Body of pancreas (tissue), 4 donors: ENCODE measurements around the gene POLR3H. TPM values are rescaled to one million over a fixed set of nuclear protein-coding genes. Genes with fewer than 3 reads are reported as not detected.
"Not testable (repeated sequence)": the region's sequence is repeated elsewhere in the genome, so short reads cannot be mapped to it uniquely, and the experiment has no call there.

Experiments used
- ATAC-seq: fragments of 150-250 bp; one replicate; pipeline ENCODE4 v1.9.1; 2016
- DNase-seq, 4 donors: peaks; one replicate each; pipeline ENCODE4 v3.0.0-alpha.2; 2019
- H3K27ac ChIP-seq, 4 donors: fragments of 200-600 bp; sonication (generic); 1 replicate in 3 of 4; 2 replicates in 1 of 4; pipeline versions ENCODE4 v1.5.1 to v1.6.1; 2016 to 2019; ENCODE audit warnings: mild to moderate bottlenecking in 1 of 4, mixed read lengths in 1 of 4, moderate library complexity in 1 of 4
- H3K27me3 ChIP-seq, 2 donors: fragments of 200-600 bp; sonication (generic); one replicate each; pipeline ENCODE4 v1.6.0; 2016; ENCODE audit warnings: mild to moderate bottlenecking in 1 of 2
- H3K36me3 ChIP-seq, 2 donors: fragments of 200-600 bp; sonication (generic); replicated peaks in 1 of 2; 2 replicates each; pipeline ENCODE4 v1.5.1; 2016; ENCODE audit warnings: low read depth in 2 of 2; ENCODE audit not compliant: insufficient read depth in 1 of 2
- H3K4me1 ChIP-seq: fragments of 200-600 bp; sonication (generic); one replicate; pipeline ENCODE4 v1.6.0; 2016
- H3K4me3 ChIP-seq, 2 donors: fragments of 200-600 bp; sonication (generic); 1 replicate in 1 of 2; 2 replicates in 1 of 2; pipeline ENCODE4 v1.5.1; 2016 to 2019
- H3K9me3 ChIP-seq, 3 donors: fragments of 200-600 bp; sonication (generic); 1 replicate in 2 of 3; 2 replicates in 1 of 3; pipeline ENCODE4 v1.5.1; 2016
- POLR2A ChIP-seq, 3 donors: fragments of 450-650 bp; IDR thresholded peaks; one replicate each; pipeline ENCODE4 v1.6.1; 2016; ENCODE audit warnings: antibody characterized with exemption in 3 of 3, mild to moderate bottlenecking in 2 of 3
- WGBS, 2 donors: methylation state at CpG; one replicate each; pipeline ENCODE4 v1.1.5; 2017; 5-methylcytosine and 5-hydroxymethylcytosine counted together
- intact Hi-C: fragments of 100-400 bp; cut with DNase I; formaldehyde crosslinking; loops from one replicate; pipeline ENCODE4 v1.15.1; 2023
- total RNA-seq, 2 donors: library from RNA; depleted of rRNA; stranded (reverse); fragments of >200 nt; gene quantifications; one replicate each; pipeline ENCODE4 v1.1.0, GENCODE V29; 2016
- TF ChIP-seq, protein P1 (sequence below), 7 experiments: fragments of 450-650 bp in 4 of 7; fragments of 200-600 bp in 3 of 7; sonication (generic) in 3 of 7; IDR thresholded peaks; one replicate each; pipeline ENCODE4 v1.5.1; 2016 to 2019; ENCODE audit warnings: antibody characterized with exemption in 7 of 7

The POLR3H gene, protein sequence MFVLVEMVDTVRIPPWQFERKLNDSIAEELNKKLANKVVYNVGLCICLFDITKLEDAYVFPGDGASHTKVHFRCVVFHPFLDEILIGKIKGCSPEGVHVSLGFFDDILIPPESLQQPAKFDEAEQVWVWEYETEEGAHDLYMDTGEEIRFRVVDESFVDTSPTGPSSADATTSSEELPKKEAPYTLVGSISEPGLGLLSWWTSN
- 10 to 100 TPM; 18.9 to 24.7 TPM for total RNA-seq

DNA sequence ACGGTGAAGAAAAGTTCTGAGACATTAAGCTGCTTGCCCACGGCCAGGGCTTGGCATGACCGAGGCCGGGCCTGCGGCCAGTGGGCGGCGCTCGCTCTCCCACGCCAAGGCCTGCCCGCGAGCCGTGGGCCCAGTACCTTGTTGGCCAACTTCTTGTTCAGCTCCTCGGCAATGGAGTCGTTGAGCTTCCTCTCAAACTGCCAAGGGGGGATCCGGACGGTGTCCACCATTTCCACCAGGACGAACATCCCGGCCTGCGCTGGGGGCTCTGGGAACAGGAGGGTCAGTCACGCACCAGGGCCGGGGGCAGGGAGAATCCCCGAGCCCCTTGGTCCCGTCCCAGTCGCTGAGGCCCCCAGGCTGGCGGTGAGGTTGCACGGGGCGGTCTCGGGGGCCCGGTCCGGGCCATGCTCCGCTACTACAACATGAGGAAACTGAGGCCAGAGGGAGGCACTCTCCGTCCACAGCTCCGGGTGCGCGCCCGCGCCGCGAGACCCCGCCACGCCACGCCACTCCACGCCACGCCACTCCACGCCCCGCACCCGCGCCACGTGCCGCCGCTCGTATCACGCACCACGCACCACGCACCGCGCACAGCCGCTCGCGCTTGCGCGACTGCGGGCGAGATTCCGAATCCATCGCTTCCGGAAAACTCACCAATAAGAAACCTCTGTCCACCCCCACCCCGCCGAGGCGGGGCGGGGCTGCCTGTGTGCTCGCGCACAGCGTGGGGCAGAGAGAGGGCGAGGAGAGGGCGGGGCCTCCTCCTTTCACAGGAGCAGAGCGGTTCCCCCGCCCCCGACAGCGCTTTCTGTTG is at the start of gene POLR3H:
Gene POLR3H (minus strand): TSS at position 617 of the 817 bp plus-strand sequence. CDS start 369 bp downstream, at position 248.
- Histone ChIP-seq H3K27ac (peak within 1 kb of the TSS; percentile 62 to 86 (median 85)), H3K4me3 (peak within 1 kb of the TSS; percentile 43 to 58), H3K36me3 (no peaks in the 10 kb centered on the region), H3K4me1 (peaks cover 31% of the 10 kb centered on the region), H3K27me3 (no peaks in the 10 kb centered on the region), H3K9me3 (no peaks in the 10 kb centered on the region)
- ATAC-seq = peak; percentile 99
- peak in 2 of 3 donors; percentile 38 to 44 for TF ChIP-seq POLR2A (IDR thresholded peaks at IDR 0.05)
- TF ChIP-seq, protein P1, sequence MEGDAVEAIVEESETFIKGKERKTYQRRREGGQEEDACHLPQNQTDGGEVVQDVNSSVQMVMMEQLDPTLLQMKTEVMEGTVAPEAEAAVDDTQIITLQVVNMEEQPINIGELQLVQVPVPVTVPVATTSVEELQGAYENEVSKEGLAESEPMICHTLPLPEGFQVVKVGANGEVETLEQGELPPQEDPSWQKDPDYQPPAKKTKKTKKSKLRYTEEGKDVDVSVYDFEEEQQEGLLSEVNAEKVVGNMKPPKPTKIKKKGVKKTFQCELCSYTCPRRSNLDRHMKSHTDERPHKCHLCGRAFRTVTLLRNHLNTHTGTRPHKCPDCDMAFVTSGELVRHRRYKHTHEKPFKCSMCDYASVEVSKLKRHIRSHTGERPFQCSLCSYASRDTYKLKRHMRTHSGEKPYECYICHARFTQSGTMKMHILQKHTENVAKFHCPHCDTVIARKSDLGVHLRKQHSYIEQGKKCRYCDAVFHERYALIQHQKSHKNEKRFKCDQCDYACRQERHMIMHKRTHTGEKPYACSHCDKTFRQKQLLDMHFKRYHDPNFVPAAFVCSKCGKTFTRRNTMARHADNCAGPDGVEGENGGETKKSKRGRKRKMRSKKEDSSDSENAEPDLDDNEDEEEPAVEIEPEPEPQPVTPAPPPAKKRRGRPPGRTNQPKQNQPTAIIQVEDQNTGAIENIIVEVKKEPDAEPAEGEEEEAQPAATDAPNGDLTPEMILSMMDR (IDR thresholded peaks at IDR 0.05) = peak; percentile 45 to 75 (median 58)
- intact Hi-C loops = no loop called here
- 0% methylated on average over 12 to 76 of the region's 80 CpGs for WGBS, 2 donors
- DNase-seq = peak; percentile 99 to 100 (median 99)

DNA sequence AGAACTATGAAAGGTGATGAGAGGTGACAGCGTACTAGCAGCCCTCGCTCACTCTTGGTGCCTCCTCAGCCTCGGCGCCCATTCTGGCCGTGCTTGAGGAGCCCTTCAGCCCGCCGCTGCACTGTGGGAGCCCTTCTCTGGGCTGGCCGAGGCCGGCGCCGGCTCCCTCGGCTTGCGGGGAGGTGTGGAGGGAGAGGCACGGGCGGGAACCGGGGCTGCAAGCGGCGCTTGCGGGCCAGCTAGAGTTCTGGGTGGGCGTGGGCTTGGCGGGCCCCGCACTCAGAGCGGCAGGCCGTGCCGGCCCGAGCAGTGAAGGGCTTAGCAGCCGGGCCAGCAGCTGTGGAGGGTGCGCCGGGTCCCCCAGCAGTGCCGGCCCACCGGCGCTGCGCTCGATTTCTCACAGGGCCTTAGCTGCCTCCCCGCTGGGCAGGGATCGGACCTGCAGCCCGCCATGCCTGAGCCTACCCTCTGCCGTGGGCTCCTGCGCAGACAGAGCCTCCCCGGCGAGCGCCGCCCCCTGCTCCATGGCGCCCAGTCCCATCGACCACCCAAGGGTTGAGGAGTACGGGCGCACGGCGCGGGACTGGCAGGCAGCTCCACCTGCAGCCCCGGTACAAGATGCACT is 49.2 kb upstream of the POLR3H start:
- H3K4me3 ChIP-seq, intact Hi-C loops, DNase-seq, H3K9me3 ChIP-seq, H3K36me3 ChIP-seq, H3K27me3 ChIP-seq, ATAC-seq, H3K27ac ChIP-seq: not testable (repeated sequence)
- WGBS, 2 donors = 92 to 97% methylated on average over 5 to 42 of the region's 51 CpGs
- H3K4me1 ChIP-seq = peaks cover 17% of the 10 kb centered on the region

DNA sequence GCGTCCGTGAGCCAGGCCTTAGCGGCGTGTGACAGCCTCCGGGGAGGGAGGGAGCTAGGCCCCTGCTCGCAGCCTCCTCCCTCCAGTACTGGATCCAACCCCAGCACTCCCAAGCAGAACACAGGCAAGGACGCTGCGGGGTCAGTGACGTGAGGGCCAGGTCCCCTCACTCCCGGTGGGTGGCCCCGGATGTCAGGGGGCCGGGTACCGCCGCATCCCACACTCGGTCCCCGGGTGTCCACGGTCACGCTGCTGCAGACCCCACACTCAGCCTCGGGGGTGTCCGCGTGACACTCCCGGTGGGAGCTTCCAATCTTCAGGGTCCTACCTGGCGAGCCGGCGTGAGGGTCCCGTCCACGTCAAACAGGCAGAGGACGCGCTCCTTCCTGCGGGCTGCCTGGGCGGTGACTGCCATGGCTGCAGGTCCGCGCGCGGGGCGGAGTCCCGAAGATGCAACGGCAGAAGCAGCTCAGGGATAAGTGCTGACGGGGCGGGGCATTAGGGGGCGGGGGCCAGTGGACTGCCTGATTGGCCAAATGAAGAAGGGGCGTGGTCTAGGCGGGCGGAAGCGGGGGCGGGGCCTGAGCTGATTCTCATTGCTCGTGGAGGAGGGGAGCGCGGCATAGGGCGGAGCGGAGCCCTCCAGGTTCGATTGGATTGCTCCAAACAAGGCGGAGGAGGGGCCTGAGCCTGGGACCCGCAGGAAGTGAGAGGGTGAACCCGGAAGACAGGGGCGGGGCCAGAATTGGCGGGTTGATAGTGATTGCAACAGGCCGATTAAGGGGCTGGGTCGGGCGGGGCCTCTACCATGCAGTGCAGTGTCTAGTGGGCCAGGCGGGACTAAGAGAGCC is 45.3 kb upstream of the POLR3H start, which contains the start of gene PMM1:
Gene PMM1 (minus strand): TSS at position 450 of the 851 bp plus-strand sequence. CDS start 35 bp downstream, at position 415.
- ATAC-seq = peak; percentile 92

DNA sequence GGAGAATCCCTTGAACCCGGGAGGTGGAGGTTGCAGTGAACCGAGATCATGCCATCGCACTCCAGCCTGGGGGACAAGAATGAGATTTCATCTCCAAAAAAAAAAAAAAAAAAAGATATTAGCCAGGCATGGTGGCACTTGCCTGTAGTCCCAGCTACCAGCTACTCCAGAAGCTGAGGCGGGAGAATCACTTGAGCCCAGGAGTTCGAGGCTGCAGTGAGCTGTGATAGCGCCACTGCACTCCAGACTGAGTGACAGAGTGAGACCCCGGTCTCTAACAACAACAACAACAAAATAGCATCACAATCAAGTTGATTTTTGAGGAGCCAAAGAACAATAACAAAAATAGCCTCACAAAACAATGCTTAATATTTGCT is 43.1 kb upstream of the POLR3H start:
- no peaks in the 10 kb centered on the region for H3K9me3 ChIP-seq
- no peak for ATAC-seq
- H3K27ac ChIP-seq = peak overlapping the region; percentile 90 to 95 (median 92)
- TF ChIP-seq, protein P1 (IDR thresholded peaks at IDR 0.05) = no peak
- TF ChIP-seq POLR2A (IDR thresholded peaks at IDR 0.05) = no peak
- H3K4me1 ChIP-seq = peaks cover 23% of the 10 kb centered on the region
- no peaks in the 10 kb centered on the region for H3K27me3 ChIP-seq
- WGBS, 2 donors = 23 to 43% methylated on average over 7 of the region's 7 CpGs
- DNase-seq = no peak
- H3K4me3 ChIP-seq = no peak overlapping the region
- intact Hi-C loops = no loop called here
- no peaks in the 10 kb centered on the region for H3K36me3 ChIP-seq

More for the DNA sequence above, 45.3 kb upstream of the POLR3H start, which contains the start of gene PMM1:
- TF ChIP-seq POLR2A (IDR thresholded peaks at IDR 0.05) = peak; percentile 89 to 96 (median 95)
- TF ChIP-seq, protein P1 (IDR thresholded peaks at IDR 0.05) = peak in 1 of 7 experiments; percentile 4
- WGBS, 2 donors = 0% methylated on average over 7 to 46 of the region's 61 CpGs
- peak within 1 kb of the TSS; percentile 90 to 95 (median 92) for H3K27ac ChIP-seq
- no peaks in the 10 kb centered on the region for H3K9me3 ChIP-seq
- no peaks in the 10 kb centered on the region for H3K36me3 ChIP-seq
- H3K27me3 ChIP-seq = no peaks in the 10 kb centered on the region
- peaks cover 23% of the 10 kb centered on the region for H3K4me1 ChIP-seq
- intact Hi-C loops = no loop called here
- DNase-seq = peak; percentile 100
- peak within 1 kb of the TSS; percentile 63 to 84 for H3K4me3 ChIP-seq
